IPS DF 6.9 (cell line): ENCODE results near the gene ARID4B.
"Not testable (repeated sequence)": the region's sequence is repeated elsewhere in the genome, so short reads cannot be mapped to it uniquely, and the experiment has no call there.

Experiments used
- DNase-seq: peaks from one replicate; pipeline ENCODE4 v3.0.0-alpha.2; 2013; ENCODE audit warnings: low read depth, low spot score
- H3K27ac ChIP-seq: one replicate; pipeline ENCODE4 v1.5.1; 2013; ENCODE audit warnings: low read length, control low read depth
- H3K27me3 ChIP-seq: 2 replicates; pipeline ENCODE4 v1.6.1; 2013; ENCODE audit warnings: mild to moderate bottlenecking, low read length; ENCODE audit not compliant: control insufficient read depth, insufficient read depth
- H3K36me3 ChIP-seq: 2 replicates; pipeline ENCODE4 v1.6.1; 2013; ENCODE audit warnings: low read length; ENCODE audit not compliant: control insufficient read depth, insufficient read depth
- H3K4me1 ChIP-seq: 2 replicates; pipeline ENCODE4 v1.6.1; 2013; ENCODE audit warnings: low read length; ENCODE audit not compliant: control insufficient read depth, insufficient read depth
- H3K4me3 ChIP-seq: 2 replicates; pipeline ENCODE4 v1.5.1; 2013; ENCODE audit warnings: mild to moderate bottlenecking, low read length
- H3K9me3 ChIP-seq: 2 replicates; pipeline ENCODE4 v1.6.1; 2013; ENCODE audit warnings: low read length, inconsistent platforms; ENCODE audit not compliant: control insufficient read depth, insufficient read depth
- WGBS: extraction: QIAGEN DNeasy Blood & Tissue Kit; methylation state at CpG from one replicate; pipeline ENCODE4 v1.1.7; 2013; ENCODE audit warnings: mixed read lengths, missing lambda C conversion rate; ENCODE audit not compliant: insufficient read length, insufficient coverage; 5-methylcytosine and 5-hydroxymethylcytosine counted together

The ARID4B gene

GRCh38 chr1:235226933-235227332 is 101.0 kb downstream of the ARID4B start:
- Histone ChIP-seq H3K36me3 (peaks cover 3% of the 10 kb centered on the region; the same call in 1 of the 2 replicates), H3K27me3 (no peaks in the 10 kb centered on the region), H3K27ac (no peak overlapping the region), H3K4me1 (no peaks in the 10 kb centered on the region), H3K9me3 (no peaks in the 10 kb centered on the region), H3K4me3 (no peak overlapping the region)
- no peak for DNase-seq
- WGBS, result no CpG with 5 or more reads among the region's 1 CpG

- H3K36me3 ChIP-seq, result peaks cover 3% of the 10 kb centered on the region; the same call in 1 of the 2 replicates
- H3K27ac ChIP-seq, result no peak overlapping the region
- DNase-seq, result no peak
- no peaks in the 10 kb centered on the region for H3K4me1 ChIP-seq
- no peak overlapping the region for H3K4me3 ChIP-seq
- no peaks in the 10 kb centered on the region for H3K9me3 ChIP-seq
- no peaks in the 10 kb centered on the region for H3K27me3 ChIP-seq
Observed at GRCh38 chr1:235225299-235225698, 102.7 kb downstream of the ARID4B start.

- H3K4me3 ChIP-seq, result no peak overlapping the region
- no peak for DNase-seq
- H3K36me3 ChIP-seq, result no peaks in the 10 kb centered on the region
- no peaks in the 10 kb centered on the region for H3K9me3 ChIP-seq
- no peak overlapping the region for H3K27ac ChIP-seq
- H3K27me3 ChIP-seq, result no peaks in the 10 kb centered on the region
- no peaks in the 10 kb centered on the region for H3K4me1 ChIP-seq
- WGBS, result no CpG with 5 or more reads among the region's 3 CpGs
Observed at GRCh38 chr1:235221653-235222375, 106.2 kb downstream of the ARID4B start.

- WGBS, result no CpG with 5 or more reads among the region's 1 CpG
- no peaks in the 10 kb centered on the region; the same call in 1 of the 2 replicates for H3K36me3 ChIP-seq
Observed at GRCh38 chr1:235215453-235215852, 112.5 kb downstream of the ARID4B start.

GRCh38 chr1:235214962-235215361 is 113.0 kb downstream of the ARID4B start:
- not testable (repeated sequence) for H3K36me3 ChIP-seq, H3K9me3 ChIP-seq, DNase-seq, H3K4me3 ChIP-seq, H3K27ac ChIP-seq, H3K27me3 ChIP-seq, H3K4me1 ChIP-seq
- WGBS, result no CpG with 5 or more reads among the region's 2 CpGs

More at GRCh38 chr1:235215453-235215852, 112.5 kb downstream of the ARID4B start:
- H3K4me1 ChIP-seq, result no peaks in the 10 kb centered on the region
- no peaks in the 10 kb centered on the region for H3K9me3 ChIP-seq
- H3K4me3 ChIP-seq, result no peak overlapping the region
- DNase-seq, result no peak
- H3K27ac ChIP-seq, result no peak overlapping the region
- H3K27me3 ChIP-seq, result no peaks in the 10 kb centered on the region

- Histone ChIP-seq H3K27me3 (no peaks in the 10 kb centered on the region), H3K36me3 (no peaks in the 10 kb centered on the region; the same call in 1 of the 2 replicates)
- 100% methylated on average over 1 of the region's 6 CpGs for WGBS
Observed at GRCh38 chr1:235213752-235214151, 114.2 kb downstream of the ARID4B start.

GRCh38 chr1:235211517-235211916 is 116.5 kb downstream of the ARID4B start:
- WGBS, result 100% methylated on average over 1 of the region's 3 CpGs
- no peak overlapping the region for H3K4me3 ChIP-seq
- no peaks in the 10 kb centered on the region for H3K9me3 ChIP-seq
- DNase-seq, result no peak
- H3K36me3 ChIP-seq, result no peaks in the 10 kb centered on the region; the same call in 1 of the 2 replicates
- H3K27me3 ChIP-seq, result no peaks in the 10 kb centered on the region
- H3K27ac ChIP-seq, result no peak overlapping the region
- H3K4me1 ChIP-seq, result no peaks in the 10 kb centered on the region

More at GRCh38 chr1:235213752-235214151, 114.2 kb downstream of the ARID4B start:
- no peaks in the 10 kb centered on the region for H3K4me1 ChIP-seq
- no peak for DNase-seq
- H3K27ac ChIP-seq, result no peak overlapping the region
- no peak overlapping the region for H3K4me3 ChIP-seq
- no peaks in the 10 kb centered on the region for H3K9me3 ChIP-seq

- Histone ChIP-seq H3K9me3 (no peaks in the 10 kb centered on the region), H3K36me3 (no peaks in the 10 kb centered on the region; the same call in 1 of the 2 replicates), H3K4me1 (no peaks in the 10 kb centered on the region), H3K4me3 (no peak overlapping the region), H3K27me3 (no peaks in the 10 kb centered on the region), H3K27ac (no peak overlapping the region)
- no peak for DNase-seq
- WGBS, result no CpG with 5 or more reads among the region's 2 CpGs
Observed at GRCh38 chr1:235207209-235207565, 120.8 kb downstream of the ARID4B start.

GRCh38 chr1:235206533-235207208 is 121.3 kb downstream of the ARID4B start:
- no CpG with 5 or more reads among the region's 4 CpGs for WGBS
- no peaks in the 10 kb centered on the region for H3K4me1 ChIP-seq
- H3K27me3 ChIP-seq, result no peaks in the 10 kb centered on the region
- H3K27ac ChIP-seq, result no peak overlapping the region
- DNase-seq, result no peak
- no peak overlapping the region for H3K4me3 ChIP-seq
- H3K36me3 ChIP-seq, result no peaks in the 10 kb centered on the region; the same call in 1 of the 2 replicates
- no peaks in the 10 kb centered on the region for H3K9me3 ChIP-seq

- no peaks in the 10 kb centered on the region for H3K27me3 ChIP-seq
- no peak for DNase-seq
- no peak overlapping the region for H3K4me3 ChIP-seq
- H3K4me1 ChIP-seq, result no peaks in the 10 kb centered on the region
- no peaks in the 10 kb centered on the region; the same call in 1 of the 2 replicates for H3K36me3 ChIP-seq
- no CpG with 5 or more reads among the region's 3 CpGs for WGBS
- H3K9me3 ChIP-seq, result no peaks in the 10 kb centered on the region
- H3K27ac ChIP-seq, result no peak overlapping the region
Observed at GRCh38 chr1:235205687-235206086, 122.3 kb downstream of the ARID4B start.
